H9 (cell line): Measurements from ENCODE around the gene ADCK2. TPM values are rescaled to one million over a fixed set of nuclear protein-coding genes. Genes with fewer than 3 reads are reported as not detected.

ENCODE experiments used
- DNase-seq: peaks from one replicate; pipeline ENCODE4 v3.0.0-alpha.2; 2017
- H2AFZ ChIP-seq: one replicate; pipeline ENCODE4 v1.6.1; 2013; ENCODE audit warnings: mild to moderate bottlenecking, low read length, control low read depth, moderate library complexity
- H2AK5ac ChIP-seq: 2 replicates; pipeline ENCODE4 v1.6.1; 2013; ENCODE audit warnings: low read length, control low read depth, mixed read lengths; ENCODE audit not compliant: insufficient read length
- H2BK120ac ChIP-seq: one replicate; pipeline ENCODE4 v1.6.1; 2013; ENCODE audit warnings: low read depth, mild to moderate bottlenecking, low read length, control low read depth, inconsistent platforms; ENCODE audit not compliant: poor library complexity, severe bottlenecking
- H2BK12ac ChIP-seq: 2 replicates; pipeline ENCODE4 v1.6.1; 2013; ENCODE audit warnings: low read length, control low read depth, mixed read lengths, low read depth; ENCODE audit not compliant: insufficient read length
- H2BK15ac ChIP-seq: 2 replicates; pipeline ENCODE4 v1.6.1; 2013; ENCODE audit warnings: low read depth, low read length, control low read depth
- H2BK20ac ChIP-seq: one replicate; pipeline ENCODE4 v1.6.1; 2013; ENCODE audit warnings: low read depth, mild to moderate bottlenecking, low read length, control low read depth, inconsistent platforms; ENCODE audit not compliant: poor library complexity, severe bottlenecking
- H2BK5ac ChIP-seq: 2 replicates; pipeline ENCODE4 v1.6.1; 2013; ENCODE audit warnings: low read length, control low read depth, mixed read lengths; ENCODE audit not compliant: insufficient read length
- H3K14ac ChIP-seq: 2 replicates; pipeline ENCODE4 v1.6.1; 2013; ENCODE audit warnings: low read length, control low read depth; ENCODE audit not compliant: insufficient read depth
- H3K18ac ChIP-seq: 2 replicates; pipeline ENCODE4 v1.6.1; 2013; ENCODE audit warnings: low read depth, mild to moderate bottlenecking, mixed read lengths, low read length, control low read depth; ENCODE audit not compliant: insufficient read length
- H3K23ac ChIP-seq: 2 replicates; pipeline ENCODE4 v1.6.1; 2013; ENCODE audit warnings: low read length, control low read depth, mixed read lengths, low read depth; ENCODE audit not compliant: insufficient read length
- H3K23me2 ChIP-seq: 2 replicates; pipeline ENCODE4 v1.6.1; 2013; ENCODE audit warnings: low read depth, mild to moderate bottlenecking, mixed read lengths, low read length, control low read depth; ENCODE audit not compliant: insufficient read length, poor library complexity, severe bottlenecking
- H3K27ac ChIP-seq: 2 replicates; pipeline ENCODE4 v1.5.1; 2013; ENCODE audit warnings: low read length, control low read depth, mixed read lengths, low read depth; ENCODE audit not compliant: insufficient read length
- H3K27me3 ChIP-seq: 2 replicates; pipeline ENCODE4 v1.6.1; 2013; ENCODE audit warnings: low read length, control low read depth, inconsistent platforms; ENCODE audit not compliant: insufficient read depth
- H3K4ac ChIP-seq: 2 replicates; pipeline ENCODE4 v1.6.1; 2013; ENCODE audit warnings: low read depth, mild to moderate bottlenecking, control low read depth, inconsistent platforms, low read length, moderate library complexity
- H3K4me1 ChIP-seq: 2 replicates; pipeline ENCODE4 v1.6.1; 2013; ENCODE audit warnings: low read length, control low read depth, inconsistent platforms; ENCODE audit not compliant: insufficient read depth
- H3K4me2 ChIP-seq: 2 replicates; pipeline ENCODE4 v1.6.1; 2013; ENCODE audit warnings: low read length, control low read depth, mixed read lengths; ENCODE audit not compliant: insufficient read length, insufficient read depth
- H3K56ac ChIP-seq: 2 replicates; pipeline ENCODE4 v1.6.1; 2013; ENCODE audit warnings: low read depth, mild to moderate bottlenecking, mixed read lengths, low read length, control low read depth; ENCODE audit not compliant: insufficient read length
- H3K79me1 ChIP-seq: 2 replicates; pipeline ENCODE4 v1.6.1; 2013; ENCODE audit warnings: low read depth, mild to moderate bottlenecking, moderate library complexity, low read length, control low read depth, inconsistent platforms; ENCODE audit not compliant: insufficient read depth, poor library complexity, severe bottlenecking
- H3K79me2 ChIP-seq: 2 replicates; pipeline ENCODE4 v1.6.1; 2013; ENCODE audit warnings: low read length, control low read depth, inconsistent platforms; ENCODE audit not compliant: insufficient read depth
- H3K9ac ChIP-seq: 2 replicates; pipeline ENCODE4 v1.6.1; 2013; ENCODE audit warnings: low read length, control low read depth, mixed read lengths; ENCODE audit not compliant: insufficient read length; ENCODE audit errors: extremely low read depth
- H3K9me3 ChIP-seq: one replicate; pipeline ENCODE4 v1.6.1; 2013; ENCODE audit warnings: low read depth, low read length, inconsistent platforms; ENCODE audit not compliant: control insufficient read depth
- H3T11ph ChIP-seq: one replicate; pipeline ENCODE4 v1.6.1; 2013; ENCODE audit warnings: mild to moderate bottlenecking, low read length, control low read depth, inconsistent platforms
- H4K20me1 ChIP-seq: one replicate; pipeline ENCODE4 v1.6.1; 2013; ENCODE audit not compliant: control insufficient read depth, insufficient read length, insufficient read depth
- H4K5ac ChIP-seq: 2 replicates; pipeline ENCODE4 v1.6.1; 2013; ENCODE audit warnings: low read depth, mild to moderate bottlenecking, mixed read lengths, low read length, control low read depth; ENCODE audit not compliant: insufficient read length
- H4K8ac ChIP-seq: replicated peaks from 2 replicates; pipeline ENCODE4 v1.6.1; 2013; ENCODE audit warnings: low read length, control low read depth, mixed read lengths, low read depth; ENCODE audit not compliant: insufficient read length
- H4K91ac ChIP-seq: 2 replicates; pipeline ENCODE4 v1.6.1; 2013; ENCODE audit warnings: low read depth, mild to moderate bottlenecking, moderate library complexity, mixed read lengths, low read length, control low read depth; ENCODE audit not compliant: insufficient read length
- H3K27ac Mint-ChIP-seq, 3 experiments: 2 replicates in 2 of 3; 3 replicates in 1 of 3; pipeline ENCODE4 v1.8.0; 2020 to 2021; ENCODE audit warnings: mixed read lengths in 3 of 3, mild to moderate bottlenecking in 1 of 3, moderate library complexity in 1 of 3
- H3K27me3 Mint-ChIP-seq: 2 replicates; pipeline ENCODE4 v1.8.0; 2021; ENCODE audit warnings: low read depth, mild to moderate bottlenecking, moderate library complexity, mixed read lengths
- H3K36me3 Mint-ChIP-seq, 3 experiments: 2 replicates in 2 of 3; 3 replicates in 1 of 3; pipeline ENCODE4 v1.8.0; 2020 to 2021; ENCODE audit warnings: low read depth in 3 of 3, mixed read lengths in 3 of 3; ENCODE audit not compliant: insufficient read depth in 1 of 3
- H3K4me1 Mint-ChIP-seq, 2 experiments: 2 replicates each; pipeline ENCODE4 v1.8.0; 2020; ENCODE audit warnings: mixed read lengths in 2 of 2
- H3K4me3 Mint-ChIP-seq, 2 experiments: 2 replicates in 1 of 2; 3 replicates in 1 of 2; pipeline ENCODE4 v1.8.0; 2020 to 2021; ENCODE audit warnings: mild to moderate bottlenecking in 2 of 2, mixed read lengths in 2 of 2, moderate library complexity in 1 of 2
- H3K9me3 Mint-ChIP-seq, 2 experiments: 2 replicates in 1 of 2; 3 replicates in 1 of 2; pipeline ENCODE4 v1.8.0; 2020; ENCODE audit warnings: mild to moderate bottlenecking in 2 of 2, mixed read lengths in 2 of 2, moderate library complexity in 1 of 2
- WGBS: extraction: QIAGEN DNeasy Blood & Tissue Kit; methylation state at CpG from one replicate; pipeline ENCODE4 v1.1.7; 2013; ENCODE audit warnings: missing lambda C conversion rate, low lambda C conversion rate, mixed read lengths; ENCODE audit not compliant: insufficient read length; ENCODE audit errors: extremely low coverage; 5-methylcytosine and 5-hydroxymethylcytosine counted together
- total RNA-seq: library from RNA; stranded (reverse); gene quantifications from 2 replicates; pipeline ENCODE4 v1.2.1, GENCODE V29; 2021
- TF ChIP-seq, protein P1 (sequence below): fragments of 200-600 bp; sonication (generic); conservative IDR thresholded peaks from 3 replicates; pipeline ENCODE4 v1.8.0; 2021; ENCODE audit warnings: antibody characterized with exemption, mild to moderate bottlenecking

ADCK2 gene
- total RNA-seq, 1 experiment from 2014 or later, result 12.4 TPM

DNA sequence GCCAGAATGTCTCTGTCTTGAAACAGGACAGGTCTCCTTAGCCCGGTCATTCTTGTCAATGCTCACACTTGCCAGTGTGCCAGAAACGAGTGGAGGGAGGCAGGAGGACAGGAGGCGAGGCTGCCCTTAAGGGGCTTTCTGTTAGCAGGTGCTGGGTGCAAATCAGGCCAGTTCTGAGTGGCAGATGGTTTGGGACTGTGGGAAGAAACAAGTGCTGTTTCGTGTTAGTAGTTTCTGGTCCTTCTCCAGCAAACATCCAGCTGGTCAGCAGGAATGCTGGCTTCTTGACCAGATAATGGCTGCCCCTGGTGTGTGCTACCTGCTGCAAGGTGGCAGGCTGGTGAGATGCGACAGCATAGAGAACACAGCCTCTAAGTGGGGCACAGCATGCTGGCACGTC is 15.6 kb downstream of the ADCK2 start:
- H4K5ac ChIP-seq, result no peak overlapping the region
- no peak overlapping the region for H2BK15ac ChIP-seq
- no peaks in the 10 kb centered on the region for H3K23me2 ChIP-seq
- peak overlapping the region in 2 of 3 experiments; percentile 39 to 86; a peak in 3 of 7 replicates for H3K27ac Mint-ChIP-seq
- no peaks in the 10 kb centered on the region for H3K79me1 ChIP-seq
- no peak overlapping the region for H3K14ac ChIP-seq
- no peak overlapping the region for H3K56ac ChIP-seq
- no peak overlapping the region for H2AFZ ChIP-seq
- H3K27ac ChIP-seq, result no peak overlapping the region
- no peaks in the 10 kb centered on the region for H3K4me1 ChIP-seq
- H3K9me3 Mint-ChIP-seq, result no peaks in the 10 kb centered on the region
- no peak overlapping the region for H3K4me3 Mint-ChIP-seq
- H3K9me3 ChIP-seq, result no peaks in the 10 kb centered on the region
- H3K36me3 Mint-ChIP-seq, result peaks cover 0 to 10% (median 3%) of the 10 kb centered on the region in 3 experiments; a peak in 3 of 7 replicates
- H2AK5ac ChIP-seq, result no peak overlapping the region
- no peak overlapping the region for H2BK5ac ChIP-seq
- no peak overlapping the region for H3K9ac ChIP-seq
- H3K4me2 ChIP-seq, result no peak overlapping the region
- no peaks in the 10 kb centered on the region; the same call in 1 of the 2 replicates for H3K27me3 Mint-ChIP-seq
- H4K20me1 ChIP-seq, result no peaks in the 10 kb centered on the region
- no peak overlapping the region for H2BK12ac ChIP-seq
- no peaks in the 10 kb centered on the region for H3K27me3 ChIP-seq
- H3K4ac ChIP-seq, result no peak overlapping the region
- no CpG with 5 or more reads among the region's 6 CpGs for WGBS
- no peak overlapping the region for H3T11ph ChIP-seq
- no peak overlapping the region for H2BK20ac ChIP-seq
- TF ChIP-seq, protein P1, sequence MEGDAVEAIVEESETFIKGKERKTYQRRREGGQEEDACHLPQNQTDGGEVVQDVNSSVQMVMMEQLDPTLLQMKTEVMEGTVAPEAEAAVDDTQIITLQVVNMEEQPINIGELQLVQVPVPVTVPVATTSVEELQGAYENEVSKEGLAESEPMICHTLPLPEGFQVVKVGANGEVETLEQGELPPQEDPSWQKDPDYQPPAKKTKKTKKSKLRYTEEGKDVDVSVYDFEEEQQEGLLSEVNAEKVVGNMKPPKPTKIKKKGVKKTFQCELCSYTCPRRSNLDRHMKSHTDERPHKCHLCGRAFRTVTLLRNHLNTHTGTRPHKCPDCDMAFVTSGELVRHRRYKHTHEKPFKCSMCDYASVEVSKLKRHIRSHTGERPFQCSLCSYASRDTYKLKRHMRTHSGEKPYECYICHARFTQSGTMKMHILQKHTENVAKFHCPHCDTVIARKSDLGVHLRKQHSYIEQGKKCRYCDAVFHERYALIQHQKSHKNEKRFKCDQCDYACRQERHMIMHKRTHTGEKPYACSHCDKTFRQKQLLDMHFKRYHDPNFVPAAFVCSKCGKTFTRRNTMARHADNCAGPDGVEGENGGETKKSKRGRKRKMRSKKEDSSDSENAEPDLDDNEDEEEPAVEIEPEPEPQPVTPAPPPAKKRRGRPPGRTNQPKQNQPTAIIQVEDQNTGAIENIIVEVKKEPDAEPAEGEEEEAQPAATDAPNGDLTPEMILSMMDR, result no peak
- H4K8ac ChIP-seq, result no peak overlapping the region
- no peak overlapping the region for H2BK120ac ChIP-seq
- no peak overlapping the region for H4K91ac ChIP-seq
- H3K18ac ChIP-seq, result no peak overlapping the region
- no peak overlapping the region for H3K23ac ChIP-seq
- no peak for DNase-seq
- H3K4me1 Mint-ChIP-seq, result peaks cover 0 to 7% of the 10 kb centered on the region in 2 experiments; a peak in 2 of 4 replicates
- no peaks in the 10 kb centered on the region for H3K79me2 ChIP-seq
